ENCODE results near the gene CIAO3.
"Not testable (repeated sequence)": the region's sequence is repeated elsewhere in the genome, so short reads cannot be mapped to it uniquely, and the experiment has no call there.

Gene CIAO3

DNA sequence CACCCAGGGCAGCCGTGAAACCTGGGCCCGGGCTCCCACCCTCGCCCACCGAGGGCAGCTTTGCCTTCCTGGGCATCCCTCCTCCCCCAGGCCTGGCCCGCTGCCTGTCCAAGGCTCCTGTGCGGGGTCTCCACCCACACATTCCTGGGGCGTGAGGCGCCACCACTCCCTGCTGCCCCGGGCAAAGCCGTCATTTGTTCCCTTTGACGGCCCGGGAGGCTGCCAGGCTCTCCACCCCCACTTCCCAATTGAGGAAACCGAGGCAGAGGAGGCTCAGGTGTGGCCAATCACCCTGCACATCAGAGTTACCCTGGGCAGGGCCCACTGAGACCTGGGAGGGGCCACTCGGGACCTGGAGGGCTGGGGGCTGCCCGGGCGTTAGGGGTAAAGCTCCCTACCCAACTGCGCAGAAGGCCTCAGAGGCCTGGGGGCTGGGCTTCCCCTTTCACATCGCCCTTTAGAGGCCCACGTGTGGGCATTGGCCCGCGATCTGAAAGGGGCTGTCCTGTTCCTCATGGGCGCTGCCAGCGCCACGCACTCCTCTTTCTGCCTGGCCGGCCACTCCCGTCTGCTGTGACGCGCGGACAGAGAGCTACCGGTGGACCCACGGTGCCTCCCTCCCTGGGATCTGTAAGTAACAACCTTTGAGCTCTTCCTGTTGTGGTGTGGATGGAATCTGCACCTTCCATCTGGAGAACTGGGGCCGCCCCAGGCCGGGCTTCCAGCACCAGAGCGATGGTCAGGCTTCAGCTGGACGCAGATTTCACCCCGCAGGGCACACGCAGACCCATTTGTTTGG, 19.9 kb upstream of the CIAO3 start, which contains the start of gene MSLN:
Gene MSLN (plus strand): TSS at position 190 of the 799 bp plus-strand sequence. CDS start 1,947 bp downstream, outside the sequence.
- no peak within 1 kb of the TSS for H3K4me3 ChIP-seq (ENCODE audit: low read depth, low read length)

DNA sequence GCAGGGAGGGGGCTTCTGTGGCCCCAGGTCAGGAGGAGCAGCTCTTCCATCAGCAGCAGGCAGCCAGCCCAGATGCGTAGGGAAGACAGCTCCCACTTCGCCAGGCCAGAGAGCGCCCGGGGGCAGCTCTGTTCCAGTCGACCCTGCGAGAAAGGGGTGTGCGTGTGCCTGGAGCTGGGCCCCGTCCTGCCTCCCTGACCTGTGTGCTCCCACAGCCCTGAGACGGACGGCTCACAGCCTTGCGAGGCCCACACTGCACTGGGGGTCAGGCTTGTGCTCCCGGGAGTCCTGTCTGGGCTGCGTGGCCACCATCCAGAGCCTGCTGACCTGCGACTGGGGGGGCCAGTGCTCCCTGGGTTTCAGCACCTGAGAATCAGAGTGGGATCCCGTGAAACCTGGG, 19.3 kb upstream of the CIAO3 start:
- no peak overlapping the region for H3K4me3 ChIP-seq (ENCODE audit: low read depth, low read length)

DNA sequence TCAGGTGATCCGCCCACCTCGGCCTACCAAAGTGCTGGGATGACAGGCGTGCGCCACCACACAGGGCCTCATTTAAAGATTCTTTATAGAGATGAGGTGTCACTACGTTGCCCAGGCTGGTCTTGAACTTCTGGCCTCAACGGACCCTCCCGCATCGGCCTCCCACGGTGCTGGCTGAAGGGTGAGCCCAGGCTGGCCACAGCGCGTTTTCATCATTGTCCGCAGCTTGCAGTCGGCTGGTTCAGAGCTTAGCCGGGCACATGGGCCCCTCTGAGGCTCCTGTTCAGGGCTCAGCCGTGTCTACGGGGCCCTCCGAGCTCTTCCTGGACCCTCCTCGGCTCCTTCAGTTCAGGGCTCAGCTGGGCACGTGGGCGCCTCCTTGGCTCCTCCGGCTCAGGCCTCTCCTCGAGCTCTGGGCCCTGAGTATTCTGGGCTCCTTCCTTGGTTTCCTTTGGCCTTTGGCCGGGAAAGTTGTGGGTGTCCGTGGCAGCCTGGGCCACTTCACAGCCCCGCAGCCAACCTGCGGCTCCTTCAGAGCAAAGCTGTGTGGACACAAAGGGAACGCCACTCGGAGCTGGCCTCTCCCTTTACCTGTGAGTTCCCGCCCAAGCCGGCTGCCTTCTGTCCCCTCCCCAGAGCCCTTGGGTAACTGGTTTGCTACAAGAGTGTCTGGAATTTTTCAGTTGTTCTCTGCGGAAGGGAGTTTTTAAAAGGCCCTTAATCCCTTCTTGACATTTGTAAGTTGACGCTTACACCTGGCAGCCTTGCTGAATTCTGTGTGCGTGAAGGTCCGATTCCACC, 18.5 kb upstream of the CIAO3 start:
- no peak overlapping the region for H3K4me3 ChIP-seq (ENCODE audit: low read depth, low read length)

DNA sequence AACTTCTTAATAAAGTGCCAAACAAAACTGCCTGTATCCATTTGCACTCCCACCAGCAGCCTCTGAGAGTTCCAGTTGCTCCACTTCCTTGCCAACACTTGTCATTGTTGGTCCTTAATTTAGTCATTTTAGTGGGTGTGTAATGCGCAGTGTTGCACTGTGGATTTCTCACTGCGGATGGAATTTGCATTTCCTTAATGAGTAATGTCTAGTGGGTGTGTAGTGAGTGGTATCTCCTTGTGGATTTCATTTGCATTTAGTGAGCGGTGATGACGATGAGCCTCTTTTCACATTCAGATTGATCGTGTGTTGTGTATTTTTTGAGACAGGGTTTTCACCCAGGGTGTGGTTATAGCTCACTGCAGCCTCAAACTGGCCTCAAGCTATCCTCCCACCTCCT, 15.6 kb upstream of the CIAO3 start:
- no peak overlapping the region for H3K4me3 ChIP-seq (ENCODE audit: low read depth, low read length)

DNA sequence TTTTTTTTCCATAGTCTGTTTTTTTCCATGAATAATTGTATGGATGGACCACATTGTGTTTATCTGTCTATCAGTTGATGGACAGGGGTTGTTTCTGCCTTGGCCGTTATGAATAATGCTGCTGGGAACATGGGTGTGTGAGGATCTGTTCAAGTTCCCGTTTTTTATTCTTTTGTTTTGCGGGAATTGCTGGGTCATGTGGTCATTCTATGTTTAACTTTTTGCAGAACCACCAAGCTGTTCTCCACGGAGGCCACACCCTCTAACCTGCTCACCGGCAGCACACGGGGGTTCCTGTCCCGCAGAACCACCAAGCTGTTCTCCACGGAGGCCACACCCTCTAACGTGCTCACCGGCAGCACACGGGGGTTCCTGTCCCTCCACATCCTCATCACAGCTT, 13.9 kb upstream of the CIAO3 start:
- H3K4me3 ChIP-seq (ENCODE audit: low read depth, low read length) = no peak overlapping the region

DNA sequence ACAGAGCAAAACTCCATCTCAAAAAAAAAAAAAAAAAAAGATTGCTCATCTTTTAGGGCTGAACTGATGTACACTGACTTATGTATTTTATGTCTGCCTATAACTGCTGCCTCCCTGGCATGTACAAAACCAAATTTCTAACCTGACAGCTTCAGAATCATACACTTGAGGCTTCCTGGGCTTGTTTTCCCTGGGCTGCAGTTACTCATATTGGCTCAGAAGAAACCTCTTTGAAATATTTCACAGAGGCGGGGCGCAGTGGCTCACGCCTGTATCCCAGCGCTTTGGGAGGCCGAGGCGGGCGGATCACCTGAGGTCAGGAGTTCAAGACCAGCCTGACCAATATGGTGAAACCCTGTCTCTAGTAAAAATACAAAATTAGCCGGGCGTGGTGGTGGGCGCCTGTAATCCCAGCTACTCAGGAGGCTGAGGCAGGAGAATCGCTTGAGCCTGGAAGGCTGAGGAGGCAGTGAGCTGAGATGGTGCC, 13.4 kb upstream of the CIAO3 start:
- not testable (repeated sequence) for H3K4me3 ChIP-seq (ENCODE audit: low read depth, low read length)

DNA sequence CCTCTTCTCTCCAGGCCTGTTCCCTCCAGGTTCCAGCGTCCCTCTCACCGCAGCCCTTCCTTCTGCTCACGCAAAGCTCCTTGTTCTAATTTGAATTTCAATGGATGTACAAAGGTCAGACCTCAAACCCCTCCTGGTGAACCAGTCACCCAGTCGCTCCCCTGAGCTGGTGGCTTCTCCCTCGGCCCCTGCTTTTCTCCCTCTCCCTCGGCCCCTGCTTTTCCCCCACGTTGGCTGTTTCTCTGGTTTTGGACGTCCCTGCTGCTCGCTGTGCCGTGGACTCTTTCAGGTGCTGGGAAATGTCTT, 11.2 kb upstream of the CIAO3 start:
- H3K4me3 ChIP-seq (ENCODE audit: low read depth, low read length) = no peak overlapping the region

DNA sequence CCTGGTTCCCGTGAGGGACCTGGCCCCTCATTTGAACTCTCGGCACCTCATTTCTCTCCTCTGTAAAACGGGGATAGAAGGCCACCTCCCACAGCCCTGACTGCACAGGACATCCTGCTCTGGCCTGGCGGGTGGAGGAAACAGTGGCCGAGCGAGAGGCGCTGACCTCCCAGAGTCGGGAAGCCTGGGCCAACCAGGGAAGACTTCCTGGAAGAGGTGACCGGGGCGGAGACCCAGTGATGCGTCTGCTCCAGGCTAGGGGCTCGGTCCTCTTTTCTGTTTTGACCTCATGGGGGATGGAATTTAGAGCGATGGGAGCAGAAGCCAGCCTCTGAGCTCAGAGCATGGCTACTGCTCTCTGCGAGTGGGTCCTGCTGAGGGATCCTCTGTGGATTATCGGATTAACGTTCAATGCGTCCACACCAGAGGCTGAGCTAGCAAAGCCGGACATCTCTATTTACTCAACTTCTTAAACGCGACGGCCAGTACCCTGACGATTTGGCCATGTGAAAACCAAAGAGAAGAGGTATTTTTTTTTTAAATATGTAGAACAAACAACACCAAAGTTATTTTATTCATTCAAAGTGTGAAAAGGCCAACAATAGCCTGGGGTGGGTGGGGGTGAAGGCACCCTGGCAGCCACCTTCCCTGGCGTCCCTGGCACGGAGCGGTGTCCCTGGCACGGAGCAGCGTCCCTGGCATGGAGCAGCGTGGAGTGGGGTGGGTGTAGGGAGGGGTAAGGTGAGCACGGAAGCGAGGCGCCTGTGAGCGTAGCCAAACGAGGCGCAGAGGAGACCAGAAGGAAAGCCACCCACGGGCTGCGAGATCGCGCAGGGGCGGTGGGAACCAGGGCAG, 10.6 kb upstream of the CIAO3 start:
- no peak overlapping the region for H3K4me3 ChIP-seq (ENCODE audit: low read depth, low read length)

DNA sequence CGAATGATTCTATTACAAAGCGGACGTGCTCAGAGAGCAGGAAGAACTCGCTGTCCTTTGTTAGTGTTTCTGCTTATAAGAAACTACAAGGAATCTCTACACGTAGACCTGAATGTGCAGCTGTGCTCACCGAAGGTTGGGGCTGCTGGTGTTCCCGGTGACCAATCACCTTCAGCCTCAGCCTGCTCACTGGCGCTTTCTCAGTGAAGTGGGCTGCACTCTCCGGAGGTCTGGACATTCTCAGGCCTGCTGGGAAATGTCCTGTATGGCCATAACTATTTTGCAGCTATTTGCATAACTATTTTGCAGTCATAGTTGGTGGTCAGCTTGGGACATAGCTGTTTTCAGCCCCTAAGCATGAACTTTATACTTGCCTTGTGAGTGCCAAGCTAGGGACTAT, 9.7 kb upstream of the CIAO3 start:
- H3K4me3 ChIP-seq (ENCODE audit: low read depth, low read length) = no peak overlapping the region

DNA sequence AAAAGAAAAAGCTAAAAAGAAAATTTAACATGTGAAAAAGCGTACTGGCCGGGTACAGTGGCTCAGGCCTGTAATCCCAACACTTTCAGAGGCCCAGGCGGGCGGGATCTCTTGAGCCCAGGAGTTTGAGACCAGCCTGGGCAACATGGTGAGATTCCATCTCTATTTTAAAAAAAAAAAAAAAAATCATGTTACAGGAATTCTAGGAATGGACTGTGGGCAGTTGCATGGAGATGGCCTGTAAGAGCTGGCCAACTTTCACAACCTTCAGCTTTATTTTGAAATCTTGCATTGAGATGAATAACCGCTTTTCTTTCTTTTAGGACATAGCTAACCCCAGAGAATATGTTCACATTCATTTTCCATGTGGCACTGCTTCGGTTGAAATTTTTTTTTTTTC, 8.2 kb upstream of the CIAO3 start:
- H3K4me3 ChIP-seq (ENCODE audit: low read depth, low read length) = no peak overlapping the region

DNA sequence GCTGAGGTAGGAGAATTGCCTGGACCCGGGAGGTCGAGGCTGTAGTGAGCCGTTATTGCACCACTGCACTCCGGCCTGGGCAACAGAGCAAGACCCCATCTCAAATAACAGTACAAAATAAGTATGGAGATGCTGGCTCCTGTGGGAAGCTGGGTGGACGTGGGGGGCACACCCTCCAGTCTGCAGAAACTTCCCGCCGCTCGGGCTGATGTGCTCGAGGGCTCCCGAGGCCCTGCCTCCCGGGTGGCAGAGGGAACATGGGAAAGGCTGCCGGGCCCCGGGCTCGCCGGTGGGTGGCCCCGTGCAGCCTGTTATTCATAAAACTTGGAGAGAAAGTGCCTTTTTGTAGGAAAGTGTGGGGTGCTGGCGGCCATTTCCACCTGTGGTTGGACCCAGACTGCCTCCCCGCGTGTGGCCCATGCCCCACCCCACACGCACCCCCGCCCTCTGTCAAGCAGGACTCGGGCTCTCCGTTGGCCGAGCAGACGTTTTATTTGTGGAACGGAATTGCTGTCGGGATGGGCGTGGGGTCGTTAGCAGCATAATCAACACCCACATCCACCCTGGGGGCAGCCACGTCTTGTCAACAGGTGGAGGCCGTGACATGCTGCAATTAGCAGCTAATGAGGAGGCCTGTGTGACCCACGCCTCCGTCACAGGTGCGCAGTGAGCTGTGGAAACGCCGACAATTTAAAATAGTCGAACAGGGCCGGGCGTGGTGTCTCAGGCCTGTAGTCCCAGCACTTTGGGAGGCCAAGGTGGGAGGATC, 7.4 kb upstream of the CIAO3 start:
- H3K4me3 ChIP-seq (ENCODE audit: low read depth, low read length) = no peak overlapping the region

DNA sequence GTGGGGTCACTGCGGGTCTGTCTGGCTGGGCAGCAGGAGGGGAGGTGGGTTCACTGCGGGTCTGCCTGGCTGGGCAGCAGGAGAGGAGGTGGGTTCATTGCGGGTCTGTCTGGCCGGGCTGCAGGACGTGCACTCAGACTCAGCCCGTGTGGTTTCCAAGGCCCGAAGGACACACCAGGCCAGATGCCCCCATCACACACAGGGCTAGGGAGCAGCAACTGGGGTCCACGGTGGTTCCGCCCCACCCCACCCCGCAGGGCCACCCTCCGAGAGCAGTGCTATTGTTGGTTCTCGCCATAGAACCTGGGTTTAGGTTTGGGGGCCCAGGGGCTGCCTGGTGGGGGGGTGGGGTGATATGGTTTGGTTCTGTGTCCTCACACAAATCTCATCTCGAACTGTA, 5.8 kb upstream of the CIAO3 start:
- no peak overlapping the region for H3K4me3 ChIP-seq (ENCODE audit: low read depth, low read length)

DNA sequence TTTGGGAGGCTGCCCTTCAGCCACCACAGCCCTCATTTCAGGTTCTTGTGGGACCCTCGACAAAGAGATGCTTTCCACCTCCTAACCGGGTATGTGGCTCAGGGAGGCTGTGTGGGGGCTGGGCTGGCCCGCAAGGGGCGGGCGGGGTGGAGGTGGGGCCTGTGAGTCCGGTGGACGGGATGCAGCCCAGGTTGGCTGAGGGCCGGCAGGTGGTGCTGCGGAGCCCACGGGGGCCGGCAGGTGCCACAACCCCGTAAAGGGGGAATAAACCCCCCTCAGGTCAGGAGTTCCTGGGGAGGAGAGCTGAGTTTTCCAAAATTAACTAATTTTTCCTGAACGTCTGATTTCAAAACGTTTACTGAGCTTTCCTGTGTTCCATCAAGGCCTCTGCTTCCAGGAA, 4.9 kb upstream of the CIAO3 start:
- H3K4me3 ChIP-seq (ENCODE audit: low read depth, low read length) = no peak overlapping the region

DNA sequence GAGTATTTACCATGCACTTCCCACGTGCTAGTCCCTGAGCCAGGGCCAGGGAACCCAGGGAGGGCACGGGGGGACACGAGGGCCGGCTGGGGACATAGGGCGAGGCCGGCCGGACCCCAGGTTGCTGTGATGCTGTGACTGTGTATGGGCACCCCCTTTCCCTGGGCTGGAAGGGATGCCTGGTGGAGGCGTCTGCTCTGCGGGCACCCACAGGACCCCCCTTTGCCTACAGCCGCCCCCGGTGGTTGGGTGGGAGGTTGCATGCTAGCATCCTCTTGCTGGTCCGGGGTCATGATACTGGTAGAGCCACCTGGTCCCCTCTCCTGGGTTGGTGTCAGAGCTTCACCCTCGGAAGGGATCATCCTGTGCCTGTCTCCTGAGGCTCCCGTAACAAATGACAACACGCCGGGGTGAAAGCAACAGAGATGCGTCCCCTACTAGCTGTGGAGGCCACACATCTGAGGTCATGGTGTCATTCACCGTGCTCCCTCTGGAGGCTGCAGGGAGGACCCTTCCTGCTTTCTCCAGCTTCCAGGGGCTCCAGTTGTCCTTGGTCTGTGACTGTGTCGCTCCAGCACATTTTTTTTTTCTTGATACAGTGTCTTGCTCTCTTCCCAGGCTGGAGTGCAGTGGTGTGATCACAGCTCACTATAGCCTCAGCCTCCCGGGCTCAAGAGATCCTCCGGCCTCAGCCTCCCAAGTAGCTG, 3.1 kb upstream of the CIAO3 start:
- no peak overlapping the region for H3K4me3 ChIP-seq (ENCODE audit: low read depth, low read length)

DNA sequence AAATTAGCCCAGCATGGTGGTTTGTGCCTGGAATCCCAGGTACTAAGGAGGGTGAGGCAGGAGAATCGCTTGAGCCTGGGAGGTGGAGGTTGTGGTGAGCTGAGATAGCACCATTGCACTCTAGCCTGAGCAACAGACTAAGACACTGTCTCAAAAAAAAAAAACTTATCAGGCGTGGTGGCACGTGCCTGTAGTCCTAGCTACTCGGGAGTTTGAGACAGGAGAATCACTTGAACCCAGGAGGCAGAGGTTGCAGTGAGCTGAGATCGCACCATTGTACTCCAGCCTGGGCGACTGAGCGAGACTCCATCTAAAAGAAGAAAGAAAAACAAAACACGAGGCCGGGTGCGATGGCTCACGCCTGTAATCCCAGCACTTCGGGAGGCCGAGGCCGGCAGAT, 2.1 kb upstream of the CIAO3 start:
- not testable (repeated sequence) for H3K4me3 ChIP-seq (ENCODE audit: low read depth, low read length)

DNA sequence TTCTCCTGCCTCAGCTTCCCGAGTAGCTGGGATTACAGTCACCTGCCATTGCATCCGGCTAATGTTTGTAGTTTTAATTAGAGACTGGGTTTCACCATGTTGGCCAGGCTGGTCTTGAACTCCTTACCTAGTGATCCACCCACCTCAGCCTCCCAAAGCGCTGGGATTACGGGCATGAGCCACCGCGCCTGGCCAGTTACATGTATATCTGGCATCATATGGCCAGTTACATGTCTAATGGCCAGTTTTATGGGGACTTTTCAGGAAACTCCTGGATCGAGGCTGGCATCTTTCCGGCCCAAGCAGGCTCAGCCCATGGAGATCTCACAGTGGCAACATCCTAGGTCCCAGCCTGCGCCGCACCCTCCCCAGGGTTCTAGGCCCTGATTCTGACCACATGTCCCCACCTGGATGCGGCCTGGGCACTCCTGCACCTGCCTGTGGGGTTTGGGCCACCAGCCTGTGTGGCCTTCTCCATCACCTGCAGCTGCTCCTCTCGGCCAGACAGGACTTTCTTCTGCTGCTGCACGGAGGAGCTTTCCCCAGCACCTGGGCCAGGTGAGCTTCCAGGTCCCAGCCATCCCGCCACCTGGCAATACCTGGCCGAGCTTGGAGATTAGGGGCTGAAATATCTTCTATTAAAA, 1.3 kb upstream of the CIAO3 start:
- no peak overlapping the region for H3K4me3 ChIP-seq (ENCODE audit: low read depth, low read length)

DNA sequence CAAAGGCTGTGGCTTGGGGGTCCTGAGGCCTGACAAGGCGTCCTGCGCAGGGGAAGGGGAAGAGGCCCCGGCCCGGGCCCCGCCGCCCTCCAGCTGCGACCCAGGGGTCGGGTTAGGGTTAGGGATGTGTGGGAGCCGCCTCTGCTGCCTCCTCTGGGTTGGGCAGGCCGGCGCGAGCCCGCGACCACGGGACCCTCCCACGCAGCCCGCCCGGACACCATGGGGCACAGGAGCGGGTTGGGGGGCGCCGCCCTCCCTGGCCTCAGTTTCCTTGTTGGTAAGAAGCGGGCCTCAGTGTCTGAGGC, 386 bp downstream of the CIAO3 start:
- H3K4me3 ChIP-seq (ENCODE audit: low read depth, low read length) = peak overlapping the region; percentile 67

DNA sequence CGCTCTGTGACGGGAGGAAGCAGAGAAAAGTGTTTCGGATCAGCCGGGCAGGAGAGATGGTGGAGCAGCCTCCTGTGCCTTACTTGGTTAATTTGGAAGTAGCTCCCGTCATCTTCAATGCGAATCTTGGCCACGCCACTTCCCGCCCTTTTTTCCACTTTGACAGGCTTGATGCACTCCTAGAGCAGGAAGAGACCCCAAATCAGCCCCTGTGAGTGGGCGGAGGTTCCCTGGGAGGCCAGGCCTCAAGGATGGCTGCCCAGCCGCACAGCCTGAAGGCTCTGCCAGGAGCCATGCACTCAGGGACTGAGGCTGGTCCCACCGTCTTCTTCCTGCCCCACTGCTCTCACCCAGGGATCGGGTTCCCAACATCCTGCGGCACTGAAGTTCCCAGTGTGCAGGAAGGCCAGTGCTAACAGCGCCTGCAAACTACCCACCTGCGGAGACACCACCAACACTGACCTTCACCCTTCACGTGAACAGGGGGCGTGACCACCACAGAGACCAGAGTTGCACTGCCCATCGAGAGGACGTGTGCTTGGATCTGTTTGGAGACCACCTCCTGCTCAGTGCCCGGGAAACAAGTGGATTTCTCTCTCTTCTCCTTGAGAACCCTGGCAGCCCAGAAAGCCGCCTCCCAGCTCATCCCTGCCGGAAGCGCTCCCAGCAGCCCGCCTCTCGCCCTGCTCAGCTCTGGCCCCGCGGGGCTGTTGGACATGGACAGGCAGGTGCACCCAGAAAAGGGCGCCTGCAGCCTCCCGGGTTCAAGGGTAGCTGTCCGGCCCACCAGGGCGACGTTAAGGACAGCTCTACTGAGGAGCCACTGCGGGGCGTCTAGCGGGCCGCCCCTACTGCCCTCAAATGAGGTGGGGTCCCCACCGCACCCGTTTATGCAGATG, 988 bp downstream of the CIAO3 start:
- H3K4me3 ChIP-seq (ENCODE audit: low read depth, low read length) = peak overlapping the region; percentile 67

All from iPS-11a (cell line).